ENCODE results near the gene UNC93B1.

The UNC93B1 gene

DNA sequence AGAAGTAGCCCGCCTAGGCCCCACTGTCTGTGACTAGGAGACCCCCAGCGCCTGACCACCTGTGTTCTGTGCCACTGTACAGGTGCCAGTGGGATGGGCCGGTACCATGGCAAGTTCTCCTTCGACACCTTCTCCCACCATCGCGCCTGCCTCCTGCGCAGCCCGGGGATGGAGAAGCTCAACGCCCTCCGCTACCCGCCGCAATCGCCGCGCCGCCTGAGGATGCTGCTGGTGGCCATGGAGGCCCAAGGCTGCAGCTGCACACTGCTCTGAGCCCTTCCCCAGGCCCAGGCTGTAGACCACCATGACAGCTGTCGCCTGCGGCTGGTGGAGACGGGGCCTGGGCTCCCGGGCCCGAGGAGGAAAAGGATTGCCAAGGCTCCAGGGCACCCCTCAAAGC lies 23.8 kb upstream of the UNC93B1 start:
- DNase-seq (ENCODE audit: low read depth): no peak
- no peak overlapping the region for H3K4me3 ChIP-seq (ENCODE audit: low read length)
- TF ChIP-seq, protein P1, sequence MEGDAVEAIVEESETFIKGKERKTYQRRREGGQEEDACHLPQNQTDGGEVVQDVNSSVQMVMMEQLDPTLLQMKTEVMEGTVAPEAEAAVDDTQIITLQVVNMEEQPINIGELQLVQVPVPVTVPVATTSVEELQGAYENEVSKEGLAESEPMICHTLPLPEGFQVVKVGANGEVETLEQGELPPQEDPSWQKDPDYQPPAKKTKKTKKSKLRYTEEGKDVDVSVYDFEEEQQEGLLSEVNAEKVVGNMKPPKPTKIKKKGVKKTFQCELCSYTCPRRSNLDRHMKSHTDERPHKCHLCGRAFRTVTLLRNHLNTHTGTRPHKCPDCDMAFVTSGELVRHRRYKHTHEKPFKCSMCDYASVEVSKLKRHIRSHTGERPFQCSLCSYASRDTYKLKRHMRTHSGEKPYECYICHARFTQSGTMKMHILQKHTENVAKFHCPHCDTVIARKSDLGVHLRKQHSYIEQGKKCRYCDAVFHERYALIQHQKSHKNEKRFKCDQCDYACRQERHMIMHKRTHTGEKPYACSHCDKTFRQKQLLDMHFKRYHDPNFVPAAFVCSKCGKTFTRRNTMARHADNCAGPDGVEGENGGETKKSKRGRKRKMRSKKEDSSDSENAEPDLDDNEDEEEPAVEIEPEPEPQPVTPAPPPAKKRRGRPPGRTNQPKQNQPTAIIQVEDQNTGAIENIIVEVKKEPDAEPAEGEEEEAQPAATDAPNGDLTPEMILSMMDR (IDR thresholded peaks at IDR 0.05; ENCODE audit: insufficient read depth, low read depth, low read length, missing control alignments): no peak

DNA sequence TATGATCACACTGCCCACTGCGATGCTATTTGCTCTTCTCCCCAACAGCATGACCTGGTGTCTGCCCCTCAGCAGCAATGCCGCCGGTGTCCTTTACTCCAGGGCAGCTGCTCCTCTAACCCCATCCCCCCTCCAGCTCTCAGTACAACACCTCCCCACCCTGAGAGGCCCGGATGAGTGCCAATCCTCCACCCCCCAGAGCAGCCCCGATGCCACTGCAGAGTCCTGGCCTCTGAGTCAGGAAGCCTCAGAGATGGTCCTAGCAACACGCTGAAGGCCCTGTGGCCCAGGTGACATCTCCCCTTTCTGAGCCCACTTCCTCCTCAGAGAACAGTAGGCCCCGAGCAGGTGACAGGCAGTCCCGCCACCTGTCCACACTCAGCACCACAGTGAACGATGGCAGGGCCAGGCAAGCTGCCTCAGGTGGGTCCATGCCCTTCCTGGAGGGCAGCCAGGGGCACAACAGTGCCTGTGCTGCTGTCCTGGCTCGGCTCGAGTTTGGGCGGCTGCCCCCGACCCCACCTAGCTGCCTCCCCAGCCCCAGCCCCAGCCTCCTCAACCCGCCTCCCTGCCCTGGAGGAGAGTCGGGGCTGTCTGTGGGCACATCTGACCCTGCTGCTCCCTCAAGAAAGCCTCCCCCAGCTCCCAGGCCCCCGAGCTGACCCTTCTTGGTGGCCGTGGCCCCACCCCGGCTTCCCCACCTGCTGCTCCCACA lies 22.7 kb upstream of the UNC93B1 start:
- no peak for DNase-seq (ENCODE audit: low read depth)
- H3K4me3 ChIP-seq (ENCODE audit: low read length): no peak overlapping the region
- TF ChIP-seq, protein P1 (IDR thresholded peaks at IDR 0.05; ENCODE audit: insufficient read depth, low read depth, low read length, missing control alignments): no peak

DNA sequence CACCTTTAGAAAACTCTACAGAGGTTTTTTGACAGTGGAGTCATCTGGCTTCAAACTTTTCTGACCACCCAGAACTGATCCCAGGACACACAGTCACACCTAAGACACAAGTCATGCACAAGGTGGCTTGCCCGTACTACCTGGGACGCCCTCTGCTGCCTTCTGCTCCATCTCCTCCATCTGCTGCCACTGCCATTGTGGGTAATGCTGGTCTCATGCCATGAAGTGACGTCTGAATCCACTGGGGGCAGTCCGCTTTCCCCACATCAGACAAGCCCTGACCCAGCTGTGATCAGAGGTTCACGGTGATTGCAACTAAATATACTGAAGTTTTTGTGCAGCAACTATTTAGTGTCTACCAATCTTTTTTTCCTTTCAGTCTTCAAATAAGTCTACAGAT lies 21.1 kb upstream of the UNC93B1 start:
- TF ChIP-seq, protein P1 (IDR thresholded peaks at IDR 0.05; ENCODE audit: insufficient read depth, low read depth, low read length, missing control alignments): no peak
- H3K4me3 ChIP-seq (ENCODE audit: low read length): no peak overlapping the region
- no peak for DNase-seq (ENCODE audit: low read depth)

DNA sequence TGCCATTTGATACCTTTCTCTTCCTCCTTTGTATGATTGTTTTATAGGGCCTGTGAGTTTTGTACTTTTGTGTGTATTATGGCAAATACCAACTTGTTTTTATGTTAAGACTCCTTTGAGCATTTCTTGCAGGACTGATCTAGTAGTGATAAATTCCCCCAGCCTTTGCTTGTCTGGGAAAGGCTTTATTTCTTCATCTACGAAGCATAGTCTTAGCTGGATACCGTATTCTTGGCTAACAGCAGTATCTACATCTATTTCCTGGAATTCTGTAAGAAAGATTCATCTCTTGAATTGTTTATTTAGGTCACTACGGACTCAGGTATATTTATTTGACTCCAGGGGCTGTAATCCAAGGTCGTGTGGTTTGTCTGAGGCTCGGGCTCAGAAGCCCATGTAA lies 20.6 kb upstream of the UNC93B1 start:
- no peak overlapping the region for H3K4me3 ChIP-seq (ENCODE audit: low read length)
- DNase-seq (ENCODE audit: low read depth): no peak

DNA sequence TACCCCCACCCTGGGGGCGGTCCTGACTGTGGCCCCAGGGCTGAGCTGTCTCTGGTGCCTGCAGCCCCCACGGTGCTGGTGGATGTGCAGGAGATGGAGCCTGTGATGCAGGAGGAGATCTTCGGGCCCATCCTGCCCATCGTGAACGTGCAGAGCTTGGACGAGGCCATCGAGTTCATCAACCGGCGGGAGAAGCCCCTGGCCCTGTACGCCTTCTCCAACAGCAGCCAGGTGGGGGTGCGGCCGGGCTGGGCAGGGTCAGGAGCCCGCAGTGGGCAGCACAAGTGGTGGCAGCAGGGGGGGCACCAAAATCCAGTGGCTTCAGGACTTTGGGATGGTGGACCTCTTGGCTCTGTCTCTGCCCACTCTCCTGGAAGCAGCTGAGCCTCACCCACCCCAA lies 18.6 kb upstream of the UNC93B1 start:
- DNase-seq (ENCODE audit: low read depth): no peak
- TF ChIP-seq, protein P1 (IDR thresholded peaks at IDR 0.05; ENCODE audit: insufficient read depth, low read depth, low read length, missing control alignments): no peak
- H3K4me3 ChIP-seq (ENCODE audit: low read length): no peak overlapping the region

More for the DNA sequence above, 20.6 kb upstream of the UNC93B1 start:
- TF ChIP-seq, protein P1 (IDR thresholded peaks at IDR 0.05; ENCODE audit: insufficient read depth, low read depth, low read length, missing control alignments): no peak

DNA sequence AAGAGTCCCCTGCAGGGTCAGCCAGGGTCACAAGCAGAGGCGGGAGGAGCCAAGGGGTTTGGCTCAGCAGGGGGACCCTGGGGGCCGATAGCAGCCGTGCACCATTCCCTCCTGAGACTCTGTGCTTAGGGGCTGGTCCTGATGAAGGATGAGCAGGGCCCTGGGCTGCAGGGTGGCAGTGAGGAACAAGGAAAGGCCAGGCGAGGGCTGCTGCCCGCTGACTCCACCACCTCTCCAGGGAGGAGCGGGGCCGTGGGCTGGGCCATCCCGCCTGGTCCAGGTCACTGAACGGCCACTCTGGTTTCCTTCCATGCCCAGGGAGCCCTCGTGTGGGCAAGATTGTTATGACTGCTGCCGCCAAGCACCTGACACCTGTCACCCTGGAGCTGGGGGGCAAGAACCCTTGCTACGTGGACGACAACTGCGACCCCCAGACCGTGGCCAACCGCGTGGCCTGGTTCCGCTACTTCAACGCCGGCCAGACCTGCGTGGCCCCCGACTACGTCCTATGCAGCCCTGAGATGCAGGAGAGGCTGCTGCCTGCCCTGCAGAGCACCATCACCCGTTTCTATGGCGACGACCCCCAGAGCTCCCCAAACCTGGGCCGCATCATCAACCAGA lies 17.4 kb upstream of the UNC93B1 start:
- TF ChIP-seq, protein P1 (IDR thresholded peaks at IDR 0.05; ENCODE audit: insufficient read depth, low read depth, low read length, missing control alignments): peak; percentile 53
- peak; percentile 42 for DNase-seq (ENCODE audit: low read depth)
- H3K4me3 ChIP-seq (ENCODE audit: low read length): no peak overlapping the region

DNA sequence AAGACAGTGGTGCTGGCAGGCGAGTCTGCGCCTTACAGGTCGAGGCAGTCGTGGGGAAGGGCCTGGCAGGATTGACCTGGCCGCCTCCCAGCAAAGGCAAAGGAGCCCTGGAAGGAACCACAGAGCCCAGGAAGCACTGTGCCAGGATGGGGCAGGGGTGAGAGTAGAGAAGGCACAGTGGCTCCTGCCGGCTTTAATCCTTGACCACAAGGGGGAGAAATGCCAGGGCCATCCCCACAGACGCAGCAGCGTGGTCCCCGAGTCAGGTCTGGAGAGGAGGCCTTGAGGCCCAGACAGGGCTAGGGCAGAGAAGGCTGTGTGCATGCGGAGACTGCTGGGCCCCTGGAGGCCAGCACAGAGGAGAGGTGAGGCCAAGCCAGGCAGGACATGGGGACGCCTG lies 16.7 kb upstream of the UNC93B1 start:
- H3K4me3 ChIP-seq (ENCODE audit: low read length): no peak overlapping the region
- TF ChIP-seq, protein P1 (IDR thresholded peaks at IDR 0.05; ENCODE audit: insufficient read depth, low read depth, low read length, missing control alignments): peak; percentile 28
- DNase-seq (ENCODE audit: low read depth): no peak

All from epithelial cell of esophagus (primary cell).